ENCODE data around the gene ZNF668.
A peak's percentile ranks its signal among the peaks of the same experiment; 100 is the strongest.
"Not testable (repeated sequence)": the region's sequence is repeated elsewhere in the genome, so short reads cannot be mapped to it uniquely, and the experiment has no call there.

ZNF668 gene

DNA sequence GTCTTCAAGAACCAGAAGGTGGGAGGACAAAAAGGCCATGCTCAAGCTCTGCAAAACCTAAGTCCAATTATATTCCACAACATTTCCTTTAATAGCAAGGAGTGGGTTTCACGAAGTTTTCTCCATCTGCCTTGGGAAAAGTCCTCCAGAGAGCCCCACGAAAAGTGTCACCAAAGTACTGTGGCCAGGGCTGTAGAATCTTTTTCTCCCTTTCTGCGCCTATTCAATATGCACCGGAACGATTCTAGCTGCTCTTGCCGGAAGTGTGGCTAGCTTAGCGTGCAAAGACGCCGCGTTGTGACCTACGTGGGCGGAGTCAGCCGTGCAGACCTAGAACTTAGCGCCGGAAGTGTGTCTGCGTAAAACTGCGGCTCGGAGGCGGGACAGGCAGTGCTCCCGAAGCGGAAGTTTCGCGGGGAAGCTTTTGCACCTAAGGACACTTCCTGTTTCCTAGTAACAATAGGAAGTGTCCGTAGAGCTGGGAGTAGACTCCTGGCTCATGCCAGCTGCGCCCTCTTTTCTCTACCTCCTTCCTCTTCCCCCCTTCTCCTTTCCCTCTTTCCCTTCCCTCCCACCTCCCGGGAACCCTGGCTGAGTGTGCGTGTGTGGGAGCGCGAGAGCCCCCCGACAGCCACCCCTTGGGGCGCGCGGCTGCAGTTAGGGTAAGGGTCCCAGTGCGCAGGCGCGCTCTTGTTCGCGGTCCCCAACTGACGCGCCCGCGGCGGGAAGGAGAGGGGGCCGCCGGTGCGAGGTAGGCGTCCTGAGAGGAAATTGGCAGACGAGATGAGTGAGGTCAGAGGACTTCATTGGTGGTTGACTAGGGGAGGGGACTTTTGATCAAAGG, at the start of gene ZNF668, which contains the start of gene ZNF646:
Gene ZNF668, minus strand, starts transcription at position 271 of the 844 bp plus-strand sequence. CDS start 9,781 bp downstream, outside the sequence.
Gene ZNF646, plus strand, starts transcription at position 453 of the 844 bp plus-strand sequence. CDS start 1,903 bp downstream, outside the sequence.
- DNase-seq: peak; percentile 96

DNA sequence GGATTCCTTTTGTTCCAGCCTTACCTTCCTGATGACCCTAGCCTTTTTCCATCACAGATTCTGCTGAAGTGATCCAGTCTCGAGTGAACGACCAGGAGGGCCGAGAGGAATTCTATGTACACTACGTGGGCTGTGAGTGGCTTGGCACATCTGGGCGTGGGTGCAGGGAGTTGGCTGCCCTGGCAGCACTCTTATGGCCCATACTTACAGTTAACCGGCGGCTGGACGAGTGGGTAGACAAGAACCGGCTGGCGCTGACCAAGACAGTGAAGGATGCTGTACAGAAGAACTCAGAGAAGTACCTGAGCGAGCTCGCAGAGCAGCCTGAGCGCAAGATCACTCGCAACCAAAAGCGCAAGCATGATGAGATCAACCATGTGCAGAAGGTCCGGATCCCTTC, 46.1 kb upstream of the ZNF668 start:
- no peak for DNase-seq

DNA sequence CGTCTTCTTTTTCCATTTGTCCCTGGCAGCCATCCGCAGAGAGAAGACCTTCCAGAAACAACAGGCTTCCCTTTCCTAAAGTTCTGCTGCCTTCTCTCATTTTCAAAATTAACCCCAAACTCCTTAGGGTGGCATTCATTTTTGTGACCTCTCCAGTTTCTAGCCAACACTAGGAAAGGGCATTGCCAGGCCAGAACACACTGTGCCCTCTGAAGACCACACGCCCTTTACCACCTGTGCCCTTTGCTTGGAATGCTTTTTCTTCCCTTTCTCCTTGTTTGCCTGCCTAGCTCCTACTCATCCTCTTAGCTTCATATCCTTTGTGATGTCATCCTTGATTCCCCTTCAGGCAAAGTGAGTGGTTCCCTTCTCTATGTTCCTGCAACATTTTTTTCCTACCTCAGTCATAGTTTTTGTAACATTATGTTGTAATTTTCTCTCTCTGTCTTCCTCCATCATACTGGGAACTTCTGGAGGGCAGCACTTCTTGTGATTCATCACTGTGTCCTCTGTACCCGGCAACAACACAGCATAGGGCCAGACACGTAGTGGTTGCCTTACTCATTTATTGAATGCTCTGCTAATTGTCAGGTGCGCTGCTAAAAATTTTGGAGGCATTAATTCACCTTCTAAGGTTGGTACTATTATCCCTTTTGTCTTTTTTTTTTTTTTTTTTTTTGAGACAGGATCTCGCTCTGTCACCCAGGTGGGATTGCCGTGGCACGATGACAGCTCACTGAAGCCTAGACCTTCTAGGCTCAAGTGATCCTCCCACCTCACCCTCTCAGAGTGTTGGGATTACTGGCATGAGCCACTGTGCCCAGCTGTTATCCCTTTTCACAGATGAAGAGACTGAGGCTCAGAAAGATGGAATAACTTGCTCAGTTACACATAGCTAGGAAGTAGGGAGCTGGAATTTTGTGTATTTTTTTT, 44.4 kb upstream of the ZNF668 start:
- no peak for DNase-seq

DNA sequence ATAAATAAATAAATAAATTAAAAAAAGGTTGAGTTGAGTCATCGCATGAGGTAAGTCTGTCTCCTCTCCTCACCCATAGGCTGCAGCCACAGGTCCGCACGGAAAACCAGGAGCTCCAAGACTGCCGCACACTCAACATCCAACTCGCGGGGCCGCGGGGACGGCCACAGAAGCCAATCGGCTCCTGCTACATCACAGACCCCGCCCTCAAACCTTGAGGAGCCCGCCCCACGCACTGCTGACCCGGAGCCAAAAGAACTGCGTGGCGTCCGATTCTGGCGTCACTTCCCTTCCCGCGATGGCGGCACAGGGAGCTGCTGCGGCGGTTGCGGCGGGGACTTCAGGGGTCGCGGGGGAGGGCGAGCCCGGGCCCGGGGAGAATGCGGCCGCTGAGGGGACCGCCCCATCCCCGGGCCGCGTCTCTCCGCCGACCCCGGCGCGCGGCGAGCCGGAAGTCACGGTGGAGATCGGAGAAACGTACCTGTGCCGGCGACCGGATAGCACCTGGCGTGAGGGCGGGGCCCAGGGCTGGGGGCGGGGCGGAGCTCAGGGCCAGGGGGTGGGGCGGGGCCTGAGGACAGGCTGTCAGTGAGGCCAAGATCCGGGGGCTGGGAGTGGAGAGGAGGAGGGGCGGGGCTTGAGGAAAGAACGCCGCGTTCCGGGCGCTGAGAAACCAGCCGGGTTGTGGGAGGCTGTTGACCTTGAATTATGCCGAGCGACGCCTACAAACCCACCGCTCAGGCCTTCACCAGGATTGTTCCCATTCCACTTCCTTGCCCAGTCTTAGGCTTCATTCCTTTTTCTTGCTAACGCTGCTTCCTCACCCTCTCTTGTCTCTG, 43.6 kb upstream of the ZNF668 start, which contains the start of gene KAT8:
Gene KAT8, plus strand, starts transcription at position 281 of the 839 bp plus-strand sequence. Its CDS starts 18 bp downstream, at position 299.
- peak; percentile 98 for DNase-seq

DNA sequence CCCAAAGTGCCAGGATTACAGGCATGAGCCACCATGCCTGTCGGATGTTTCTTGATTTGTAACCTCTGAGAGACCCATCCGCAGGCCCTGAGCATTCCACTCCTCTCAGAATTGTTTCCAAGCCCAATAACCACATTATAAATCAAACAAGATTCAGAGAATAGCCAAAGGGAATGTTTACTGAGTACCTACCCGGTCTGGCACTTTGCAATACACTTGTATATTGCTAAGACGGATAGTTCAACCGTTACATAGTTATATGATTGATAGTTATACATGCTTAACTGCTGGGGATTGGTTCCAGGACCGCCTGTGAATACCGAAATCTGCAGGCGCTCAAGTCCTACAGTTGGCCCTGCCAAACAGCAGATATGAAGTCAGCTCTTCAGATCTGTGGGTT, 40.4 kb upstream of the ZNF668 start:
- DNase-seq: no peak

DNA sequence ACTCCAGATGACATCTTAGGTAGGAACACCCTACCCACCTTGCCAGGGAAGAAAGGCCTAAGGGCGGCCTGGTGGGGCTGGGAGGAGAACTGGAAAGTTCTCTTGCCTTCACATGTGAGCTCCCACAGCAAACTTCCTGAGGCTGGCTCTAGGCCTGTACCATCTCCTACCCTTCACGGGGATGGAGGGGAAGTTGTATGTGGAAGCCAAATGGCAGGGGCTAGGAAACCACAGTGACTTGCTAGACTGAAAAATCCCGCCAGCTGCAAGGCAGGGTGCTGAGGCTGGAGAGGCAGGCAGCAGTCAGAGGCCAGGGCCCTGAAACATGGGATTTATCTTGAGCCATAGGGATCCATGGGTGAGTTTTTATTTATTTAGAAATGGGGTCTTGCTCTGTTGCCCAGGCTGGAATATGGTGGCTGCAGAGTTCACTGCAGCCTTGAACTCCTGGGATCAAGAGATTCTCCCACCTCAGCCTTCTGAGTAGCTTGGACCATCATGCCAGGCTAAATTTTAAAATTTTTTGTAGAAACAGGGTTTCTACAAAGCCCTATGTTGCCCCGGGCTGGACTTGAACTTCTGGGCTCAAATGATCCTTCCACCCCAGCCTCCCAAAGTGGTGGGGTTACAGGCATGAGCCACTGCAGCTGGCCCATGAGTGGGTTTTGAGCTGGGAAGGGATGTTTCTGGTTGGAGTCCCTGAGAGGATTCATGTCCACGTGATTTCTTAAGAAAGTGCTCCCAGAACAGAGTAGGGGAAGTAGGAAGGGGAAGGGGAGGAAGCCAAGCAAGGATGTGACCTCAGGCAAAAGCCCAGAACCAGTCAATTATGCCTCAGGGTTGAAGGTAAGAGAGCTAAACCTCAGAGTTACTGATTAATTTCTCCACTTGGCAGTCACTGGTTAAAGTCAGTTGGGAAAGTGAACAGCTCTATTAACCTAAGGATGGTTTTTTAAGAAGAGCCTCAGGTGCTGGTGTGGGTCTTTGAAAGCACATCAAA, 39.4 kb upstream of the ZNF668 start:
- DNase-seq: no peak

DNA sequence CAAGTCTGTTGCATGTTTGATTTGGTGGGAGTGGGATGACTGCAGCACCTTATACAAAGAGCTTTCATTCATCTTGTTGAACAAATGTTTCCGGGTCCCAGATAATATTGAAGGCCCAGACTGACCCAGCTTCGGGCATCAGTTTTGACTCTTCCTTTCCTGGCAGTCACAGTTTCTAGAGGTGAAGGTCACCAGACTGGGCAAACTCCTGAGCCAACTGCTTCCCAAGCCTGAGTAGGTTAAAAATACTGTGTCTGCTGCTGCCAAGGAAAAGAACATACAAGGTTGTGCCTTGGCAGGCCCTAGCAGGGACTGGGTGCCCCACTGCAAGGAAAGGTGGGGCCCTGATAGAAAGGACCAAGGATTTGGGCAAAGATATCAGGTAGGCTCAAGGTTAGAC, 38.7 kb upstream of the ZNF668 start:
- no peak for DNase-seq

DNA sequence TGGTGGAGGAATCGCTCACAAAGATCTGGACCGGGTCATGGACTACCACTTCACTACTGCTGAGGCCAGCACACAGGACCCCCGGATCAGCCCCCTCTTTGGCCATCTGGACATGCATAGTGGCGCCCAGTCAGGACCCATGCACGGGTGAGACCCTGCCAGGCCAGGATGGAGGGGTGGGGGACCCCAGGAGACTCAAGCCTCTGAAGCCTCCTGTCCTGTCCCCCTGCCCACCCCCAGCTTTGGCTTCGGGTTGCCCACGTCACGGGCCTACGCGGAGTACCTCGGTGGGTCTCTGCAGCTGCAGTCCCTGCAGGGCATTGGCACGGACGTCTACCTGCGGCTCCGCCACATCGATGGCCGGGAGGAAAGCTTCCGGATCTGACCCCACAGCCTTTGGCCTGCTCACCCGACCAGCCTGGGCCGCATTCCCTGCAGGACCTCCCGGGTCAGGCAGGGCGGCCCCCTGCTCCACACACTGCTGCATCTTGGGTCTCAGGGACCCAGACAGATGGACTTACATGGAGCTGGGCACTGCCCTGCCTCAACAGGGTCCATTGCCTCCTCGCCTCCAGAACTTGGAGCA, 37.9 kb upstream of the ZNF668 start:
- no peak for DNase-seq

DNA sequence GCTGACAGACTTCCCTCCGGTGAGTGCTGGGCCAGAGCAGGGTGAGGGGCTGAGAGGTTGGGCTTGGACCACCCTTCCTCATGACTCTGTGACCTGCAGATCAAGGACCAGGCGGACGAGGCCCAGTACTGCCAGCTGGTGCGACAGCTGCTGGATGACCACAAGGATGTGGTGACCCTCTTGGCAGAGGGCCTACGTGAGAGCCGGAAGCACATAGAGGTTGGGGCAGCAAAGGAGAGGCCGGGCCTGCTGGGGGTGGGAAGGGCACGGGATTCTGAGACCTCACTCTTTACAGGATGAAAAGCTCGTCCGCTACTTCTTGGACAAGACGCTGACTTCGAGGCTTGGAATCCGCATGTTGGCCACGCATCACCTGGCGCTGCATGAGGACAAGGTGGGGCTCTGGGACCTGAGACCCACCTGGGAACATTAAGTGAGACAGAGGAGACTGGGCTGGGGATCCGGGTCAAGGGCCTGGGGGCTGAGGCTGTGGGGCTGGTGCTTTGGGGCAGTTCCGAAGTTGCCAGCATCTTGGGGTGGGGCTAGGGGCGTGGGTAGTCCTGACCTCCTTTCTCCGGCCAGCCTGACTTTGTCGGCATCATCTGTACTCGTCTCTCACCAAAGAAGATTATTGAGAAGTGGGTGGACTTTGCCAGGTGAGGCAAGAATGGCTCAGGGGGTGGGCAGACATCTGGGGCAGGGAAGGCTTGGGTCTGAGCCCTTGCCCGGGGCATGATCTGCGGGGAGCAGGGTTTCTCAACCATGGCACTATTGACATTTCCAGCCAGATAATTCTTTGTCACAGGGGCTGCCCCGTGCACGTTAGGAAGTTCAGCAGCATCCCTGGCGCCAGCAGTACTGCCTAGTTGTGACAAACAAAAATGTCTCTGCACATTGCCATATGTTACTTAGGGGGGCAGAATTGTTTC, 36.3 kb upstream of the ZNF668 start:
- no peak for DNase-seq

DNA sequence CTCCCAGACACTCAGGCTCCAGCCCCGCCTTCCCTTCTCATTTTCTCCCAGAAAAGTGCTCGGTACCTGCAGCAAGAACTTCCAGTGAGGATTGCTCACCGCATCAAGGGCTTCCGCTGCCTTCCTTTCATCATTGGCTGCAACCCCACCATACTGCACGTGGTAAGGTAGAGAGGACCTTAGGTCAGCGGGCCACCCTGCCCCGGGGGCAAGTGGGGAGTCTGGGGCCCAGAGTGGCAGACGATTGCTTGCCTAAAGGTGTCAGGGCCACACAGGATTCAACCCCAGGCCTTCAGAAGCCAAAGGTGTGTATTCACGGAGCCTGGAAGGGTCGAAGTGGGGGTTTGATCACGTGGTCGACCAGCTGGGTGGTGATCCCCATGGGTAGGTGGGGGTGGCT, 35.6 kb upstream of the ZNF668 start:
- DNase-seq: no peak

DNA sequence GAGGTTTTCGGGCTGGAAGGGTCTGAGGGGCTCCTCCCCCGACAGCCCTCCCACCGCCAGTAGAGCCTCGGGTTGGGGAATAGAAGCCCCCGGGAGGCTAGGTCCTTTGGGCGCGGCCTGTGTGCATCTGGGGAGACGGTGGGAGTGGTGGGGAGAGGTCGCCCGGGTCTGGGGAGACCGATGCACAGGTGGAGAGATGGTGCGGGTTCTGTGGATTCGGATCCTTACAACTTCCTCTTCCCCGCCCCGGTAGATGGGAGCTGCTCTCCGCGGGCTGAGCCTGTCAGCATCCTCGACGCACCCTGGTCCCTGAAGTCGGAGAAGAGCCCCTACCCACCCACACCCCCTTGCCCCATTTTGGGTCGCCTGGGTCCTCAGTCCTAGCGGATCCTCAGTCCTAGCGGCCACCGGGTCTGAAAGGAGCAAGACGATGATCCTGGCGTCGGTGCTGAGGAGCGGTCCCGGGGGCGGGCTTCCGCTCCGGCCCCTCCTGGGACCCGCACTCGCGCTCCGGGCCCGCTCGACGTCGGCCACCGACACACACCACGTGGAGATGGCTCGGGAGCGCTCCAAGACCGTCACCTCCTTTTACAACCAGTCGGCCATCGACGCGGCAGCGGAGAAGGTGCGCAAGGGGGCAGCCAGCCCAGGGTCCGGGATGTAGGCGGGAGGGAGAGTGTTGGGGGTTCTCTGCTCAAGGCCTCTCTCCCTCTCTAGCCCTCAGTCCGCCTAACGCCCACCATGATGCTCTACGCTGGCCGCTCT, 34.9 kb upstream of the ZNF668 start:
- no peak for DNase-seq

DNA sequence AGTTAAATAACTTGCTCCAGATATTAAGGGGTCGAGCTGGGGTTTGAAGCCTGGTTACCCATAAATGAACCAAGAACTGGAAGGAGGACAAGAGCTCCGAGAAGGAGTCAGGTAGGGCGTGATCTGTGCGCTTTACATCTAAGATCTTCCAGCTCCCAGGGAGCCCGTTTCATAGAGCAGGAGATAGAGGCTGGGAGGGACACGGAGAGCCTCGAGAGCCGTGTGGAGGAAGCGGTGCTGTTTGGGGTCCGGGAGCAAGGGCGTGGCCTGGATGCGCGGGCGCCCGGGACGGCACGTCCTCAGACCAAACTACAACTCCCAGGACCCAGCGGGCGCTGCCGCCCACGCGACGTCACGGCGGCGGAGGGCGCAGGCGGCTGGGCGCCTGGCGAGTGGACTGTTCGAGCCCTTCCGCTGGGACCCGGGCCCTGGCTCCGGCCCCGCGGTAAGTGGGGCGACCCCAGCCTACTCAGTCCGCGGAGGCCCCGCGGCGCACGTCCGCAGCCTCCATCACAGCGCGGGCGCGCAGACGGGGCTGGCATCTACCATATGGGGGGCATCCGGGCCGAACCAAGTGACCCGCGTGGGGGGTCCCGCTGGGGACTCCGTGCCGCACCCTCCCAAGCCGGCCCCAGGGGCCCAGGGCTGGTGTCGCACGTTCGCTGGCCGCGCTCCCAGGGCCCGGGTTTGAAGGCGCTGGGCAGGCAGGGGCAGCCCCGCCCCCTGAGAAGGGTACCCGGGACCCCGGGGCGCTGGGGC, 34.2 kb upstream of the ZNF668 start, which contains the start of gene BCKDK:
Gene BCKDK, plus strand, starts transcription at position 352 of the 759 bp plus-strand sequence. CDS start 838 bp downstream, outside the sequence.
- peak; percentile 9 for DNase-seq

DNA sequence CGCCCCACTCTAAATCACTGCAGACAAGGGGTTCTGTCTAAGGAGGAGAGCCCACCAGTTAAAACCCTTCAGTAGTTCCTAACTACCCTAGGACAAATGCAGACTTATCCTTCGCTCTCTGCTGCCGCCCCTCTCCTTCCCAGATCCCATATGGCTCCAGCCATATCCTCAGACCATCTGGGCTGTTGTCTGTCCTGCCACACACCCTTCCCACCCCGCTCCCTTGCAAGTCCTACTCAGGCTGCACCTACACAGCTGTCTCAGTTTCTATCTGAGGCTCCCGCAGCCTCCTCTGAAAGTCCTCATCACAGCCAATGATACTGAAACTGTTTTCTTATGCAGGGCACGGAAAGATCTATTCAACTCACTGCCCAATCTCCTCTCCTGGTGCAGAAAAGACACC, 33.4 kb upstream of the ZNF668 start:
- DNase-seq: no peak

DNA sequence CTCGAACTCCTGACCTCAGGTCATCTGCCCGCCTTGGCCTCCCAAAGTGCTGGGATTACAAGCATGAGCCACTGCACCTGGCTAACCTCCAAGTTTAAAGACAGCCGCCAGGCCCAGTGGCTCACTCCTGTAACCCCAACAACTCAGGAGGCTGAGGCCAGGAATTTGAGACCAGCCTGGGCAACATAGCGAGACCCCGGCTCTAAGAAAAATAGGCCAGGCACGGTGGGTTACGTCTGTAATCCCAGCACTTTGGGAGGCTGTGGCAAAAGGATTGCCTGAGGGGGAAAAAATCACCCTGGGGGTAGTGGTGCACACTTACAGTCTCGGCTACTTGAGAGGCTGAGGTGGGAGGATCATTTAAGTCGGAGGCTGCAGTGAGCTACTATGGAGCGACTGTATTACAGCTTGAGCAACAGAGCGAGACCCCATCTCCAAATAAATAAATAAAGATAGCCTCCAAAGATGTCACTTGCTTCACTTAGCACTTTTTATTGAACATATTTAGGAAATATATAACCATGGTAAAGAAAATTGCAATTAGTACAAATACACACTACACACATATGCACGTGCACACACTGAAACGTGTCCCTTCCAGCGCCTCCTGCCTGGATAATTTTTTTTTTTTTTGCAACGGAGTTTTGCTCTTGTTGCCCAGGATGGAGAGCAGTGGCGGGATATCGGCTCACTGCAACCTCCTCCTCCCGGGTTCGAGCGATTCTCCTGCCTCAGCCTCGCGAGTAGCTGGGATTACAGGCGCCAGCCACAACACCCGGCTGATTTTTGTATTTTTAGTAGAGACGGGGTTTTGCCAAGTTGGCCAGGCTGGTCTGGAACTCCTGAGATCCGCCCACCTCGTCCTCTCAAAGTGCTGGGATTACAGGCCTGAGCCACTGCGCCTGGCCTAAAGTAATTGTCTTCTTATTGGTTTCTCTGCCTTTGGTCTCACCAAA, 32.7 kb upstream of the ZNF668 start:
- no peak for DNase-seq

DNA sequence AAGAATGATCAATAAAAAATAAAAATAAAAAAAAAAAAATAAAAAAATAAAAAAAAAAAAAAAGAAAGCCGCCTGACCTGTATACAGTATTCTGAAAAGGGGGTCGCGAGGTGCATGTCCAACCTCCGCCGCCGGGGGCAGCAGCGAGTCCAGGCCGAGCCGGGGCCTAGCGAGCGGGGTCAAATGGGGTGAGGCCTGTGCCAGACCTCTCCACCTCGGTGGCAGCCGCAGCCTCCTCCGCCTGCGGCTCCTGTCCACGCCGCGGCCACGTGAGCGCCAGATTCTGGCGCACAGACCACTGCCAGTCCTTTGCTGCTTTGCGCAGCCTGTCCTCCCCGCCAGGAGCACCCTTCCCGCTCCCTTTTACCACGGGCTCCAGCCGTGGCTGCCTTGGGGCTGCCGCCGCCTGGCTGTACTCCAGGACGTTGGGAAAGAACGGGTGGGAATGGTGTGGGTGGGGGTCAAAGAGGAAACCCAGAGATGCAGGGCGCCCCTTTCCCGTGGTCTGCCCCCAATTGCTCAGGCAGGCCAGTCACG, 31.7 kb upstream of the ZNF668 start:
- no peak for DNase-seq

DNA sequence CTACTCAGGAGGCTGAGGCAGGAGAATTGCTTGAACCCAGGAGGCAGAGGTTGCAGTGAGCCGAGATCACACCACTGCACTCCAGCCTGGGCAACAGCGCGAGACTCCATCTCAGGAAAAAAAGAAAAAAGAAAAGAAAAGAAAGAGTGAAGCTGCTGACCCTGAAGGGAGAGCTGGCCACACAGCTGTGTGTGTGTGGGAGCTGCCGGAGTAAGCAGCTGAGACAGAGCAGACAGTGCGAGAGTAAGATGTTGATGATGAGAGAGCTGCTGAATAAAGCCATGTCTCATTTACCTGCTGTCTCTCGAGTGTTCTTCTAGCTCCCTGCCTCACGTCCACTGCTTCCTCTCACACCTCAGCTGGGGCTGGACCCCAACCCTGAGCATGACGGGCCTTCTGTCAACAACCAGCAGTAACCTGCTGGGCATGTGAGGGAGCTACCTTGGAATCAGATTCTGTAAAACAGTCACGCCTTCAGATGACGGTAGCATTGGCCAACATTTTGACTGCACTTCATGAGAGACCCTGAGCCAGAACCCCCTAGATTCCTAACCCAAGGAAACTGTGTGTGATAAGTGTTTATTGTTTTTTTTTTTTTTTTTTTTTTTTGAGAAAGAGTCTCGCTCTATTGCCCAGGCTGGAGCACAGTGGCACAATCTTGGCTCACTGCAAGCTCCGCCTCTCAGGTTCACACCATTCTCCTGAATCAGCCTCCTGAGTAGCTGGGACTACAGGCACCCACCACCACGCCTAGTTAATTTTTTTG, 27.0 kb upstream of the ZNF668 start:
- DNase-seq: not testable (repeated sequence)

All from DMS79 (cell line).